ENCODE measurements around the gene CSNK1G3.

DNA sequence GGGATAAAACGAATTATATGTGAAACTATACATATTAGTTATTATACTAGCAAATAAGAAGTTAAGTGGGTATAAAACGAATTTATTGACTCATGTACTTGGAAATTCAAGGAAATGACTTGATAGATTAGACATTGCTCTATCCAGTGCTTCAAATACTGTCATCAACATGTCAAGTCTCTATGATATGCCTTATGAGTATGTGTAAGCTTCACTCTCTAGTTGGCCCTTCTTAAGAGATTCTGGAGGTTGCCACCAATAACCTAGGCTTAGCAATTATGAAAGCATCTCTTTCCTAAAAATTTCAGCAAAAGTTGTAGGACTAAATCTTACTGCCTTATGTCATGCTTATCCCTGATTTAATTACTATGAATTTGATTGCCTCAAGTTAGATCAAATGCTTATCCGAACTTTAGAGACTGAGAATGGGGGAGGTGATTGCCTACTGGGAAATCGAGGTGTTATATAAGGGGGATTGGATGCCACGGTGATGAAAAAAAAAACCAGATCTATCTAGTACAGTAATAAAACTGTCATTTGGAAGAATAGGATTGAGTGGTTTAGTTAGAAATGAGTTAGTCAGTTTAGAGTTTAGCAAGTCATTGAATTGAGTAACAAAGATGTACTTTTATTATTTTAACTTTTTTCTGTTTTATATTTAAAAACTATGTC, 46.9 kb downstream of the CSNK1G3 start:
- TF ChIP-seq, protein P1, sequence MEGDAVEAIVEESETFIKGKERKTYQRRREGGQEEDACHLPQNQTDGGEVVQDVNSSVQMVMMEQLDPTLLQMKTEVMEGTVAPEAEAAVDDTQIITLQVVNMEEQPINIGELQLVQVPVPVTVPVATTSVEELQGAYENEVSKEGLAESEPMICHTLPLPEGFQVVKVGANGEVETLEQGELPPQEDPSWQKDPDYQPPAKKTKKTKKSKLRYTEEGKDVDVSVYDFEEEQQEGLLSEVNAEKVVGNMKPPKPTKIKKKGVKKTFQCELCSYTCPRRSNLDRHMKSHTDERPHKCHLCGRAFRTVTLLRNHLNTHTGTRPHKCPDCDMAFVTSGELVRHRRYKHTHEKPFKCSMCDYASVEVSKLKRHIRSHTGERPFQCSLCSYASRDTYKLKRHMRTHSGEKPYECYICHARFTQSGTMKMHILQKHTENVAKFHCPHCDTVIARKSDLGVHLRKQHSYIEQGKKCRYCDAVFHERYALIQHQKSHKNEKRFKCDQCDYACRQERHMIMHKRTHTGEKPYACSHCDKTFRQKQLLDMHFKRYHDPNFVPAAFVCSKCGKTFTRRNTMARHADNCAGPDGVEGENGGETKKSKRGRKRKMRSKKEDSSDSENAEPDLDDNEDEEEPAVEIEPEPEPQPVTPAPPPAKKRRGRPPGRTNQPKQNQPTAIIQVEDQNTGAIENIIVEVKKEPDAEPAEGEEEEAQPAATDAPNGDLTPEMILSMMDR (IDR thresholded peaks at IDR 0.05 in 8 of 11, conservative IDR thresholded peaks at IDR 0.05 in 3 of 11) = no peak
- TF ChIP-seq POLR2A (IDR thresholded peaks at IDR 0.05) (no peak), POLR2AphosphoS5 (IDR thresholded peaks at IDR 0.05) (no peak)

Data from spleen (tissue), 7 donors.